Glutamatergic neuron (in vitro differentiated cells): ENCODE data around the gene LTB4R2. TPM values are rescaled to one million over a fixed set of nuclear protein-coding genes. Genes with fewer than 3 reads are reported as not detected.

Experiments
- DNase-seq: peaks from one replicate; pipeline ENCODE4 v3.0.0; 2022
- H3K27ac Mint-ChIP-seq: one replicate; pipeline ENCODE4 v1.8.0; 2020; ENCODE audit warnings: mild to moderate bottlenecking, mixed read lengths, inconsistent platforms; ENCODE audit not compliant: unreplicated experiment
- H3K27me3 Mint-ChIP-seq: one replicate; pipeline ENCODE4 v1.8.0; 2020; ENCODE audit warnings: mild to moderate bottlenecking, moderate library complexity, mixed read lengths, inconsistent platforms; ENCODE audit not compliant: unreplicated experiment
- H3K36me3 Mint-ChIP-seq: one replicate; pipeline ENCODE4 v1.8.0; 2020; ENCODE audit warnings: mild to moderate bottlenecking, mixed read lengths, inconsistent platforms; ENCODE audit not compliant: unreplicated experiment
- H3K4me1 Mint-ChIP-seq: one replicate; pipeline ENCODE4 v1.8.0; 2020; ENCODE audit warnings: mild to moderate bottlenecking, low read depth, mixed read lengths, inconsistent platforms; ENCODE audit not compliant: unreplicated experiment
- H3K4me3 Mint-ChIP-seq: one replicate; pipeline ENCODE4 v1.8.0; 2020; ENCODE audit warnings: mild to moderate bottlenecking, mixed read lengths, inconsistent platforms; ENCODE audit not compliant: unreplicated experiment
- H3K9me3 Mint-ChIP-seq: one replicate; pipeline ENCODE4 v1.8.0; 2020; ENCODE audit warnings: mild to moderate bottlenecking, moderate library complexity, mixed read lengths, inconsistent platforms; ENCODE audit not compliant: unreplicated experiment
- CTCF ChIP-seq: fragments of 200-600 bp; sonication (generic); IDR thresholded peaks from one replicate; pipeline ENCODE4 v1.5.0; 2021; ENCODE audit not compliant: partially characterized antibody, unreplicated experiment
- total RNA-seq: library from RNA; stranded (reverse); fragmentation: NEBNext Ultra II Directional; extraction: Animal tissue kit (Norgen Biotek cat#: 25700); gene quantifications from one replicate; pipeline ENCODE4 v1.2.1, GENCODE V29; 2021; ENCODE audit not compliant: unreplicated experiment

The LTB4R2 gene
- total RNA-seq, 1 donor from 2014 or later: 8.9 TPM

GRCh38 chr14:24314377-24315193 lies 4.6 kb downstream of the LTB4R2 start:
- H3K36me3 Mint-ChIP-seq: no peaks in the 10 kb centered on the region
- H3K9me3 Mint-ChIP-seq: peaks cover 6% of the 10 kb centered on the region
- no peak overlapping the region for H3K4me3 Mint-ChIP-seq
- no peak for TF ChIP-seq CTCF
- peaks cover 2% of the 10 kb centered on the region for H3K4me1 Mint-ChIP-seq
- no peak overlapping the region for H3K27ac Mint-ChIP-seq
- H3K27me3 Mint-ChIP-seq: peaks cover 23% of the 10 kb centered on the region
- no peak for DNase-seq

GRCh38 chr14:24315243-24315806 lies 5.4 kb downstream of the LTB4R2 start:
- no peak for DNase-seq
- H3K4me3 Mint-ChIP-seq: no peak overlapping the region

GRCh38 chr14:24315807-24316596 lies 6.1 kb downstream of the LTB4R2 start:
- Mint-ChIP-seq H3K27me3 (peaks cover 20% of the 10 kb centered on the region), H3K4me3 (no peak overlapping the region), H3K36me3 (no peaks in the 10 kb centered on the region), H3K27ac (no peak overlapping the region), H3K9me3 (peaks cover 4% of the 10 kb centered on the region), H3K4me1 (no peaks in the 10 kb centered on the region)
- peak; percentile 31 for DNase-seq
- TF ChIP-seq CTCF: no peak

More at GRCh38 chr14:24315243-24315806, 5.4 kb downstream of the LTB4R2 start:
- peaks cover 20% of the 10 kb centered on the region for H3K27me3 Mint-ChIP-seq
- TF ChIP-seq CTCF: no peak
- peaks cover 4% of the 10 kb centered on the region for H3K9me3 Mint-ChIP-seq
- peaks cover under 1% of the 10 kb centered on the region for H3K4me1 Mint-ChIP-seq
- H3K27ac Mint-ChIP-seq: peak overlapping the region; percentile 56
- no peaks in the 10 kb centered on the region for H3K36me3 Mint-ChIP-seq

GRCh38 chr14:24316597-24316950 lies 6.6 kb downstream of the LTB4R2 start:
- Mint-ChIP-seq H3K4me3 (no peak overlapping the region), H3K4me1 (no peaks in the 10 kb centered on the region), H3K36me3 (no peaks in the 10 kb centered on the region)

More at GRCh38 chr14:24316597-24316950, 6.6 kb downstream of the LTB4R2 start:
- peaks cover 4% of the 10 kb centered on the region for H3K9me3 Mint-ChIP-seq
- peaks cover 20% of the 10 kb centered on the region for H3K27me3 Mint-ChIP-seq
- no peak for DNase-seq
- no peak for TF ChIP-seq CTCF
- no peak overlapping the region for H3K27ac Mint-ChIP-seq
